Dermis microvascular lymphatic vessel endothelial cell (primary cell): ENCODE measurements around the gene MED19. TPM values are rescaled to one million over a fixed set of nuclear protein-coding genes. Genes with fewer than 3 reads are reported as not detected.
"Not testable (repeated sequence)": the region's sequence is repeated elsewhere in the genome, so short reads cannot be mapped to it uniquely, and the experiment has no call there.

Experiments used
- DNase-seq, 2 donors: peaks; one replicate each; pipeline versions ENCODE4 v3.0.0 to v3.0.0-alpha.2; 2010; ENCODE audit warnings: low read depth in 2 of 2
- total RNA-seq: library from RNA; depleted of rRNA; stranded (reverse); fragments of >200 nt; gene quantifications from 2 replicates; pipeline ENCODE4 v1.2.1, GENCODE V29; 2014

MED19 gene, protein sequence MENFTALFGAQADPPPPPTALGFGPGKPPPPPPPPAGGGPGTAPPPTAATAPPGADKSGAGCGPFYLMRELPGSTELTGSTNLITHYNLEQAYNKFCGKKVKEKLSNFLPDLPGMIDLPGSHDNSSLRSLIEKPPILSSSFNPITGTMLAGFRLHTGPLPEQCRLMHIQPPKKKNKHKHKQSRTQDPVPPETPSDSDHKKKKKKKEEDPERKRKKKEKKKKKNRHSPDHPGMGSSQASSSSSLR
- 8.2 and 11.5 TPM in 2 replicates for total RNA-seq

DNA sequence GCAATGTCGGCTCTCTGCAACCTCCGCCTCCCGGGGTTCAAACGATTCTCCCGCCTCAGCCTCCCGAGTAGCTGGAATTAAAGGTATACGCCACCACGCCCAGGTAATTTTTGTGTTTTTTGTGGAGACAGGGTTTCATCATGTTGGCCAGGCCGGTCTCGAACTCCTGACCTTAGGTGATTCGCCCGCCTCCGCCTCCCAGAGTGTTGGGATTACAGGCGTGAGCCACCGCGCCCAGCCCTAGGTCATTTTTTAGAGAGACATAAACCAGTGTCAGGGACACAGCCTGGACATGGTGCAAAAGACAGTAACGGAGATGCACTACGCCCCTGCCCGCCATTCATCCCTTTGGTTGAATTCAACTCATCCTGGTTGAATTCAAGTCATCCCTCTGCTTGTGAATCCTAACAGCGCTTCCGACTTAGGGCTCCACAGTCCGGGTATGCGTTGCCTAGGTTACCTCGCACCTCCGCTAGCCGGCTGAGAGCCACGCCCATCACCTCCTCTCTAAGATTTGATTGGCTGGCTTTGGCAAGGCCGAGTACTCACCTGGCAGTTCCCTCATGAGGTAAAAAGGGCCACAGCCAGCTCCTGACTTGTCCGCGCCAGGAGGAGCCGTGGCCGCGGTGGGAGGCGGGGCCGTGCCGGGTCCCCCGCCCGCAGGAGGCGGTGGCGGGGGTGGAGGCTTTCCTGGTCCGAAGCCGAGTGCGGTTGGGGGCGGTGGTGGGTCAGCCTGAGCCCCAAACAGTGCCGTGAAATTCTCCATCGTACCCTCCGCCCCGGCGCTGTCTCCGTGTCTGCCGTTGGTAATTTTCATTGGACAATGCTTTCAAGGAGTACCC lies at the start of gene MED19:
TSS of gene MED19 (minus strand) at position 802 of the 842 bp plus-strand sequence. CDS start at position 766, 36 bp downstream.
- DNase-seq, result peak; percentile 74 to 83

DNA sequence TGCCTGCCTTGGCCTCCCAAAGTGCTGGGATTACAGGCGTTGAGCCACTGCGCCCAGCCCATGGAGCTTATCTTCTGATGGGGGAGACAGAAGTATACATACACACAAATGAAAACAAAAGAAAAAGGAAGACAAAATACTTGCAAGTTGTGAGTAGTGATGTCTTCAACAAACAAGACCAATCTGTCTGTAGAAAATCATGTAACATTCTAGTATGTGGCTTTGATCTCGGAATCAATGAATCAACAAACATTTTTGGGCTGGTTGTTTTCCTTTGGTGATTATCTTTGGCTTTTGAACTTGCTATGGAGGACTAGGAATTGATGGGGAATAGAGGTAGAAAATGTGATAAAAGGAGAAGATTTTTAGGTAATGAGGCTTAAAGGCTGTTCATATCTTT lies 46.2 kb upstream of the MED19 start:
- no peak for DNase-seq

DNA sequence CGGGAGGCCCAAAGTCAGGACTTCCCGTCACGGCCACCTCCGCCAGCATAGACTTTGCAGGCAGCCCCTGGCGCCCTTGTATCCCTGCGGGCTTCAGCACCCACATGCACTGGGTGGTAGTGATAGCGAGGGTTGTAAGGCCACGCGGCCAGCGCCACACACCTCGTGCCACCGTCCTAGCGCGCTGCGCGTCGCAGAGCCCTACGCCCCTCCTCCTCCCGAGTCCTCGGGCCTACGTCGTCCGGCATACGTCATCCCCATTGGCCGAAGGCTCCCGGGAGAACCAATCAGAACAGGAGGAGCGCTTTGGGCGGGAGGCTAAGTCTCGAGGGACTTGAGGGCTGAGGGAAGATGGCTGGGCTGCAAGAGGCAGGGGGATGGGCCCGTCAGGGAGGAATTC lies 40.9 kb upstream of the MED19 start:
- no peak for DNase-seq

DNA sequence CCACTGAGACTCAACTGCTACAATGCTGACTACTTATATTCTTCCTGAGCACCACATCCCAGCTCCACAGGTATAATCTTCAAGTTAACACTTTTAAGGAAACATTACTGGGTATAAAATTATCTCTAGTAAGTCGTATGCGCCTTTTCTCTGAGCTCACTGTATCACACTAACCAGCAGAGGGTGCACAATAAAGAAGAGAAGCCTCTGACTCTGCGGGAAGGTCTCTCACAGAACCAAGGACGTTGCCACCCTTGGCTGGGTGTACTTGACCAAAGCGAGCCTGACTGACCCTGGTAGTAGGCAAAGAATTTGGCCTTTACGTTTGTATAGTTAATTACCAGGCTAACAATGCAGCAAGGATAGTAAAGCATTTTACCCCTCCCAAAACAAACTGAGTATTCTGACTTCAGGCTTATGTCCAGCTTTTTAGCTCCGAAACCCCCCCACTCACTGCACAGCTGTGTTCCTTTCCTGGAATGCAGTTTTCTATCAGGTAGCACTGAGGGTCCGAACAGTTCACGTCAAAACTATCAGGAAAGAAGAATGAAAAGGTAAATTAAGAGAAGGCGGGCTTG lies 39.8 kb upstream of the MED19 start, which contains the start of gene BTBD18:
TSS of gene BTBD18 (minus strand) at position 144 of the 578 bp plus-strand sequence. CDS start 631 bp downstream, outside the sequence.
- peak; percentile 36 to 74 for DNase-seq

DNA sequence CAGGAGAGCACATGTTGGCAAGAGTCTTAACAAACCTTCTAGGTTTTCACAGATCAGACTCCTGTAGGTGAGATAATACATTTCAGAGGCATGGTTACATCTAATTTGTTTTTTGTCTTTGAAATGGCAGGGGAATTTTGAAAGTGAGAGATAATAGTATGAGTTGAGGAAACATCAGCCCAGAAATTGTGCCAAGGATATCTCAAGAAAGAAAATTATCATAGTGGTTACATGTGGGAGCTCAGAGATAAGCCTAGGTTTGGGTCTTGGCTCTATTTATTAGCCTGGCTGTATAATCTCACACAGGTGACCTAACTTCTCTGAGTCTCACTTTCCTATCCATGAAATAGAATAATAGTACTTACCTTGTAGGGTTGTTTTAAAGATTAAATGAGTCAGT lies 39.2 kb upstream of the MED19 start:
- DNase-seq, result no peak

DNA sequence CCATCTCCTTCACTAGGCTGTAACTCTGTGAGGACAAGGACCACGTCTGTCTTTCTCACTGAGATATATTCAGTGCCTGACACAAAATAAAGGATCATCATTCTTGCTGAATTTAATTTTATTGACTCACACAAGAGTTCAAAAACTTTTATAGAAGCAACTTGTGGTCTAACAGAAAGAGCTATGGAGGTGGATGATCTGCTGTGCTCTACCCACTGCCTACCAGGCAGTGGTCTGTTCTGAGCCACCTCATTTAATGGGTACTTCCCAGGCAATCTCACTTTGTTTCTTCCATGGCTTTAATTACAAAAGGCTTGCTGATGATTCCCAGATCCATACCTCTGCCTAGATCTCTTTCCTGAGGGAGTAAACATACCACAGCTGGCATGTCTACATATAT lies 34.9 kb upstream of the MED19 start:
- DNase-seq, result no peak

DNA sequence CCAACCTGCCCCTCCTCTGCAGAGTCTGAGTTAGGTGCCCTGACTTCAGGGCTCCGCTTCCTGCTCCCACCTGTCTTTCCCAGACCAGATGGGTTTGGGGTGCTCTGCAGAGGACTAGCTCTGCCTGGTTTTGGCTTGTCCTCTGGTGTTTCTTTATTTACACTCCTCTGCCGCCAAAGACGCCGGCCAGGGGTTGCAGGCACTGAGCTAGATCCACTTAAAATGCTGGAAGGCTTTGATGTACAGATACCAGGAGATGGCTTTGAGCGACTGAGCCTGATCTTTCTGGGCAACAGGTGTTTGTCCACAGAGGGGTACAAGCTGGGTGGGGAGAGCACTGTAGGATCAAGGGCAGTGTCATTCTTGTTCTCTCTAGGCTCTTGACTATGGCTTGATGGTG lies 33.2 kb upstream of the MED19 start:
- DNase-seq, result no peak

DNA sequence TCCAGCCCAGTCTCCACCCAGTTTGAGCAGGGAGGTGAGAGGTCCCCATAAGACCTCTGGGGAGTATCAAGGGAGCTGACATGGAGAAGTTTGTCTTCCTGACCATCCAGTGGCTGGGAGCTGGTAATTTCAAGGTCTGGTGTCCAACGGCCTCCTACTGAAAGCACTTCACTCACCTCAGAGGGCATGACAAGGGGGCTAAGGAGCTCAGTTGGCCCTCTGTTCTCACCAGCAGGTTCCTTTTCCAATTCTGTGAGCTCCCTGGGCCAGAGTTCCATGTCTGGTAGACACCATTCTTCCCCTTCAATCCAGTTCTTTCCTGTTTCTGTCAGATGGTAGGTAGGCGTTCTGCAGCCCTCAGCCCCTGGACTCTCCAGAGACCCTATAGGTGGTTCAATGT lies 32.3 kb upstream of the MED19 start:
- DNase-seq, result no peak

DNA sequence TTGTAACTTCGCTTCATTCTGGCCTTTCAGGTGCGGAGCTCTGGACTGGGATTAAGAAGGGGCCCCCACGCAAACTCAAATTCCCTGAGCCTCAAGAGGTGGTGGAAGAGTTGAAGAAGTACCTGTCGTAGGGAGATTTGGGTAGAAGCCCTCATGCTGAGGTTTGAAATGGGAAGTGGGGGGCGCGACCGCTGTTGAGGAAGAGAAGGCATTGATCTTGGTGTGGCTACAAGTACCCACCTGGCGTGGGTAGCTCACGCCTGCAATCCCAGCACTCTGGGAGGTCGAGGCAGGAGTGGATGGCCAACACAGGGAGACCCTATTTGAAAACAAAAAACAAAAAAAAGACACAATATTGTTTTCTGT lies 30.1 kb upstream of the MED19 start:
- DNase-seq, result no peak

DNA sequence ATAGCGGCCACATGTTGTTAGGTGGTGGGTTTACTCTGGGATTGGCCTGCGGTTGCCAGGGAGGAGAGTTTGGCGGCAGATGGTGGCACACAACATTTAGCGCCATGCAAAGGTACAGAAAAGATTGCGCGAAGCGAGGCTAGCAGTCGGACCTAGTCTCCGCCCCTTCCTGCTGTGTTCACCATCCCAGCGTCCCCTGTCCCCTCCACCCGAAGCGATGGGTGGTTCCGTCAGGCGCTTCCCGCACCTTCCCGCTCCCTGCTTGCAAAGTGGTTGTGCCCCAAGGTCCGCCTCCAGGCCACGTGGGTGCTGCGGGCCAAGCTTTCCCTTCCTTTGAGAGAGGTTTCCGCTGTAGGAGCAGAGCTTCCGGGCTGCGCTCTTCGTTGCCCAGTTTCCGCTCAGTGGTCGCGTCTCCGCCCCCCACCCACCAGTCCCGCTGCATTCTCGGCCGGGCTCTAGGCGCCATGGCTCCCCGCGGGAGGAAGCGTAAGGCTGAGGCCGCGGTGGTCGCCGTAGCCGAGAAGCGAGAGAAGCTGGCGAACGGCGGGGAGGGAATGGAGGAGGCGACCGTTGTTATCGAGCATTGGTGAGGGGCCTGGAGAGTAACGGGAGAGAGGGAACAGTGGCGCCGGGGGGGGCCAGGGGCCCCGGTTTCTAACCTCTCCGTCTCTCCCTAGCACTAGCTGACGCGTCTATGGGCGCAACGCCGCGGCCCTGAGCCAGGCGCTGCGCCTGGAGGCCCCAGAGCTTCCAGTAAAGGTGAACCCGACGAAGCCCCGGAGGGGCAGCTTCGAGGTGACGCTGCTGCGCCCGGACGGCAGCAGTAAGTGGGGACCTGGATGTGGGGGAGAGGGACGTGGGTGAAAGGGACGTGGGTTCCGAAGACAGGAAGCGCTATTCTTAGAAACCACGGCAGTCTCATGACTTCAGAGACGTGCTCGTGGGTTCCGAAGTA lies 29.4 kb upstream of the MED19 start, which contains the start of gene SELENOH:
TSS of gene SELENOH (plus strand) at position 360 of the 955 bp plus-strand sequence. CDS start at position 465, 105 bp downstream.
- DNase-seq, result peak; percentile 95 to 97

DNA sequence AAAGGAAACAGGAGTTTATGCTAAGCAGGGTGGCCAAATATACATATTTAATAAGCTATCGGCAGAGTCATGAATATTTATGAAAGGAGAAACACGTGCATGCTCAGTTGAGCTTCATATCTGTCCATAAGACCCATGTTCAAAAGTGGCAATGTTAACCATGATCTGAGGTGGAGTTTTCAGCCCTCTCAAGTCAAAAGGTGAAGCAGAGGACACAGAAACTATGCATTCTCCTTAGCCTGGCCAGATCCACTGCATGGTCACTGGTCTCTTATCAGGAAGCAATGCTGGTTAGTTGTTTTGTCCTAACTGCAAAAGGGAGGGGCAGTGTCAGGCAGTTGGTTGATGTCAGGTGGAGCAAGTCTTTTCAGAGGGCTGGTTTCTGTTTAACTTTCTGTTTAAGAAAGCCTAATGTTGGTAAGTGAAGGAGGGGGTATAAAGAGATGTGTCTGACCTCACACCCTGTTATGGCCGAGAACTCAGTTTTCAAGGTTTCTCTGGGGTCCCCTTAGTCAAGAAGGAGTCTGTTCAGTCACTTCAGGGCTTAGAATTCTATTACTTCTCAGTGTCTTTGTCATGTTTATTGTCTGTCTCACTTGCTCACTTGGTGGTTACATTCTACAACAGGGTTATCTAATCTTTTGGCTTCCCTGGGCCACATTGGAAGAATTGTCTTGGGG lies 23.7 kb upstream of the MED19 start:
- no peak for DNase-seq

DNA sequence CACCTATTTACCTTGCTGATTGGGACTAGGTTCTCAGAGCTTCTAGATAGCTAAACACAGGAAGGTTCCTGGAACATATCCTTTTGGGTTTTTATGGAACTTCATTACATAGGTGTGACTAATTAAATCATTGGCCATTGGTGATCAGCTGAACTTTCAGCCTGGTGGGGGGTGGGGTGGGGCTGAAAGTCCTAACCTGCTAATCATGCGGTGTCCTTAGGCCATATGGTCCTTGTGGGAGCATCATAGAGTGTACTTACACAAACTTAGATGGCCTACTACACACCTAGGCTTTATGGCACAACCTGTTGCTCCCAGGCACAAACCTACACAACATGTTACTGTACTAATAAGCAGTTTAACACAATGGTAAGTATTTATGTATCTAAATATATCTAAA lies 20.6 kb upstream of the MED19 start:
- DNase-seq, result no peak

DNA sequence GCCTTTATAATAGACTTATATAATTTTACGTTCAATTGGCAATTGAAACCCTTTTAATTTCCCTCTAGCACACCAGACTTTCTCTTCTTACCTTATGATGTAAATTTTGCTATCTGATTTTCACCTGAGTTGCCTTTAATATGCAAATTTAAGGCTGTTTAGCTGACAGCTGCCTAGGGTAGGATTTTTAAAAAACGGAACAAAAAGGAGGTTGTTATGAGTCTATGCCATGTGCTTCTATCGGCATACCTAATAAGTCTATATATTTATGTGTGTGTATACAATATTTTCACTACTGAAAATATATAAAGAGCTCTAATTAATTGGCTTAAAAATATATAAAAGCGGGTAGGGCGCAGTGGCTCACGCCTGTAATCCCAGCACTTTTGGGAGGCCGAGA lies 17.5 kb upstream of the MED19 start:
- no peak for DNase-seq

DNA sequence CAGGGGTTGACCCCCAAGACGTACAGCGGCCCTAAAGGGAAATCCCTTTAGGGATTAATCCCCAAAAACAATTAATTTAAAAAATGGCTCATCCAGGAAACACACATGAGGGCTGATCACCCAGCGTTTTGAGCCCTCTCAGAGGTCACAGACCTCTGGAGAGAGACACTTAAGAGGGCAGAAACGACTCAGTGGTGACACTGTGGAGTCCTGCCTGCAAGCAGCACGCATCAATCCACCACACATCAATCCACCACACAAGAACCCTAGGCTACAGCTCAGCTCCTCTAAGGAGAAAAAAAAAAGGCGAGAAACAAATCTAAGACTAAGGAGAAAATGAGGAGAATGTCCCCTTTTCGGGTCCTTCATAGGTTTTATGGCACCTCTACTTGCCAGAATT lies 16.8 kb upstream of the MED19 start:
- no peak for DNase-seq

DNA sequence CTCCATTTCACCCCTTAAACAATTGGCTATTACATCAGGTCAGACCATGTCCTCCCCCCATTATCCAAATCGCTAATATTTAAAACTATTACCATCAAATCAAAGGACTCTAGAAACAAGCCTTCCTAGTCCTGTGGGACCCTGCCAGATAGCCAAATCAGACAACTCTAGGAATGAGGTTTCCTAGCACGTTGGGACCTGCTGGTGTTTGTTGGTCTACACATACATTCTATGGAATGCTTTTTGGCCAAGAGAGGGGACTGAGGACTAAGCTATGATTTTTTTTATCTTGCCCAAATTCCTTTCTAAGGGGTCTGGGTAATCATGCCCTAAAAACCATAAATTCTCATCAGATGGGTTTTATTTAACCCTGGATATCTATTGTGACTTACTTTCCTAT lies 15.2 kb upstream of the MED19 start:
- DNase-seq, result no peak

DNA sequence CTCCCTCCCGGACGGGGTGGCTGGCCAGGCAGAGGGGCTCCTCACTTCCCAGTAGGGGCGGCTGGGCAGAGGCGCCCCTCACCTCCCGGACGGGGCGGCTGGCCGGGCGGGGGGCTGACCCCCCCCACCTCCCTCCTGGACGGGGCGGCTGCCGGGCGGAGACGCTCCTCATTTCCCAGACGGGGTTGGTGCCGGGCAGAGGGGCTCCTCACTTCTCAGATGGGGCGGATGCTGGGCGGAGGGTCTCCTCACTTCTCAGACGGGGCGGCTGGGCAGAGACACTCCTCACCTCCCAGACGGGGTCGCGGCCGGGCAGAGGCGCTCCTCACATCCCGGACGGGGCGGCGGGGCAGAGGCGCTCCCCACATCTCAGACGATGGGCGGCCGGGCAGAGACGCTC lies 4.7 kb upstream of the MED19 start:
- not testable (repeated sequence) for DNase-seq

DNA sequence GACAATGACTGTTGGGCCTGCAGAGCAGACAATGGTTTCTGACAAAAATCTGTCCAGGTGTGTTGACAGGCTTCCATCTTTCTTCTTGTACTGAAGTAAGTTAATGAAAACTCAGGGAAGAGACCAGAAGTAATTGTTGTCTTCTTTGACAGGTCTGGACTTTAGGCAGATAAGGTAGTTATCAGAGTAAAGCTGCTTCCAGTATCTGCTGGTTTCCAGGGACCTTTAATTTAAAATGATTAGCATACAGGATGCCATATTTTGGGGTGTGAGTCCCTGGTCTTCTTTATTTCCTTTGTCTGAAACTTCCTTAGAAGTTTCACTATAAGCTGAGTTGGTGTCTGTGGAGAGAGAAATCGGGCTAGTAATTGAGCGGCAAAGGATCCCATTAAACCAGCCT lies 1.8 kb upstream of the MED19 start:
- DNase-seq, result no peak

DNA sequence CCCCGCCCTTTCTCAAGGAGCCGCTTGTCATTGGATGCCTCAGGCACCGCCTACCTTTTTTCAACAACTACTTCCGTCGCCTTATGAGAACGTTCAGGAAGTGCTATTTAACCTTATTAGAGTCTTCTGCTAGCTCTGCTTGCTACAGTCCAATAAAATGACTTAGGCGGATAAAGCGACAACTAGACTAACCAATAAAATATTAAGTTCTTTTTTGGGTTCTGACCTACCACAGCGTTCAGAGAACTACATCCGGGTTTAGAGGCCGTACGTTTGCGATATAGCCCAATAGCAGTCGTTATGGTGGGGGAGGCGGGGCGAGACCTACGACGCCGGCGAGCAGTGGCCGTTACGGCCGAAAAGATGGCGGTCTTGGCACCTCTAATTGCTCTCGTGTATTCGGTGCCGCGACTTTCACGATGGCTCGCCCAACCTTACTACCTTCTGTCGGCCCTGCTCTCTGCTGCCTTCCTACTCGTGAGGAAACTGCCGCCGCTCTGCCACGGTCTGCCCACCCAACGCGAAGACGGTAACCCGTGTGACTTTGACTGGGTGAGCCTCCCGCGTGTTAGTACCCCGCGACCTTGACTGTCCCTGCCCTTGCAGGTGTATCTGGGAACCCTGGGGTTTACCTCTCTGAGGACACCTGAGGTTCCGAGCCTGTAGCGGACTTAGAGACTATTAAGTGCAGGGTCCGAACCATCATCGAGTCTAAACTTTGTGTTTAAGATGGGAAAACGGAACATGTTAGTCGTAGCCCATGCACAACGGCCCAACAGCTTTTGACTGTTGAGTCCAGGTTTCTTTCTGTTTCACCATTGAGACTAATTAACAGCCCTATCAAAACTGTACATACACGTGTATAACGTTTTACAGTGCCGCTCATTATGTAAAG lies 488 bp upstream of the MED19 start, which contains the start of gene TMX2:
TSS of gene TMX2 (plus strand) at position 338 of the 895 bp plus-strand sequence. CDS start at position 364, 26 bp downstream.
- peak; percentile 99 to 100 for DNase-seq

DNA sequence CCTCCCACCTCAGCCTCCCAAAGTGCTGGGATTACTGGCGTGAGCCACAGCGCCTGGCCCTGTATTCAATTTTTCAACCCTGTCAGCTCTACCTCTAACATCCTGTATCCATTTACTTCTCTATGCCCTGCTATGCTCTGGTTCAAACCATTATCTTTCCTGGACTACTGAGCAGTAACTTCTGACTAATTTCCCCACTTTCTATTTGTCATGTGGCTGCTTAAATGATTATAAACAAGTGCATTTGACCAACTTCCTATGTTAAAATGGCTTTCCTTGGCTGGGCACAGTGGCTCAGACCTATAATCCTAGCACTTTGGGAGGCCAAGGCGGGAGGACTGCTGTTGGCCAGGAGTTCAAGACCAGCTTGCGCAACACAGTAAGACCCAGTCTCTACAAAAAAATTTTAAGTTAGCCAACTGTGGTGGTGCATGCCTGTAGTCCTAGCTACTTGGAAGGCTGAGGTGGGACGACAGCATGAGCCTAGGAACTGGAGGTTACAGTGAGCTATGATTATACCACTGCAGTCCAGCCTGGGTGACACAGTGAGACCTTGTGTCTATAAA lies 2.1 kb downstream of the MED19 start:
- no peak for DNase-seq
